Measurements from ENCODE around the gene SNX13.
A peak's percentile ranks its signal among the peaks of the same experiment; 100 is the strongest.

The SNX13 gene

GRCh38 chr7:17792075-17792936 is 148.0 kb downstream of the SNX13 start:
- no peaks in the 10 kb centered on the region for H3K27me3 ChIP-seq (ENCODE audit: low read depth)
- H3K4me3 ChIP-seq = no peak overlapping the region
- no peak for DNase-seq (ENCODE audit: low spot score in 2 of 2)
- peaks cover 2% of the 10 kb centered on the region; the same call in 1 of the 2 replicates for H3K4me1 ChIP-seq
- in situ Hi-C loops (cut with MboI; ENCODE audit: low sequenced_read_pairs) = no loop called here
- H3K36me3 ChIP-seq (replicated peaks) = peaks cover 4% of the 10 kb centered on the region; the same call in 1 of the 2 replicates
- H3K9me3 ChIP-seq = no peaks in the 10 kb centered on the region

GRCh38 chr7:17787257-17787656 is 153.0 kb downstream of the SNX13 start:
- Histone ChIP-seq H3K27me3 (ENCODE audit: low read depth) (no peaks in the 10 kb centered on the region), H3K36me3 (replicated peaks) (no peaks in the 10 kb centered on the region), H3K4me3 (no peak overlapping the region), H3K4me1 (no peaks in the 10 kb centered on the region), H3K9me3 (no peaks in the 10 kb centered on the region)
- in situ Hi-C loops (cut with MboI; ENCODE audit: low sequenced_read_pairs) = no loop called here
- no peak for DNase-seq (ENCODE audit: low spot score in 2 of 2)

GRCh38 chr7:17786314-17786852 is 153.9 kb downstream of the SNX13 start:
- Histone ChIP-seq H3K4me1 (no peaks in the 10 kb centered on the region), H3K36me3 (replicated peaks) (no peaks in the 10 kb centered on the region), H3K9me3 (no peaks in the 10 kb centered on the region), H3K27me3 (ENCODE audit: low read depth) (no peaks in the 10 kb centered on the region), H3K4me3 (no peak overlapping the region)
- in situ Hi-C loops (cut with MboI; ENCODE audit: low sequenced_read_pairs) = no loop called here
- no peak for DNase-seq (ENCODE audit: low spot score in 2 of 2)

GRCh38 chr7:17782216-17782549 is 158.1 kb downstream of the SNX13 start:
- H3K4me3 ChIP-seq = no peak overlapping the region
- no peaks in the 10 kb centered on the region for H3K9me3 ChIP-seq
- DNase-seq (ENCODE audit: low spot score in 2 of 2) = no peak
- no peaks in the 10 kb centered on the region for H3K4me1 ChIP-seq
- in situ Hi-C loops (cut with MboI; ENCODE audit: low sequenced_read_pairs) = no loop called here
- no peaks in the 10 kb centered on the region for H3K27me3 ChIP-seq (ENCODE audit: low read depth)
- H3K36me3 ChIP-seq (replicated peaks) = no peaks in the 10 kb centered on the region

GRCh38 chr7:17781491-17782215 is 158.6 kb downstream of the SNX13 start:
- H3K27me3 ChIP-seq (ENCODE audit: low read depth) = no peaks in the 10 kb centered on the region
- H3K4me3 ChIP-seq = no peak overlapping the region
- DNase-seq (ENCODE audit: low spot score in 2 of 2) = no peak
- H3K36me3 ChIP-seq (replicated peaks) = no peaks in the 10 kb centered on the region
- no peaks in the 10 kb centered on the region for H3K9me3 ChIP-seq
- H3K4me1 ChIP-seq = no peaks in the 10 kb centered on the region
- in situ Hi-C loops (cut with MboI; ENCODE audit: low sequenced_read_pairs) = no loop called here

- Histone ChIP-seq H3K27me3 (ENCODE audit: low read depth) (no peaks in the 10 kb centered on the region), H3K4me1 (no peaks in the 10 kb centered on the region), H3K4me3 (no peak overlapping the region), H3K36me3 (replicated peaks) (no peaks in the 10 kb centered on the region), H3K9me3 (no peaks in the 10 kb centered on the region)
- no peak for DNase-seq (ENCODE audit: low spot score in 2 of 2)
- in situ Hi-C loops (cut with MboI; ENCODE audit: low sequenced_read_pairs) = no loop called here
Observed at GRCh38 chr7:17779381-17779780, 160.9 kb downstream of the SNX13 start.

- H3K4me1 ChIP-seq = peaks cover 20% of the 10 kb centered on the region
- H3K9me3 ChIP-seq = no peaks in the 10 kb centered on the region
- in situ Hi-C loops (cut with MboI; ENCODE audit: low sequenced_read_pairs) = no loop called here
- H3K36me3 ChIP-seq (replicated peaks) = no peaks in the 10 kb centered on the region
- no peak for DNase-seq (ENCODE audit: low spot score in 2 of 2)
- H3K27me3 ChIP-seq (ENCODE audit: low read depth) = peaks cover 8% of the 10 kb centered on the region; the same call in 1 of the 2 replicates
- no peak overlapping the region for H3K4me3 ChIP-seq
Observed at GRCh38 chr7:17774716-17775288, 165.5 kb downstream of the SNX13 start.

DNA sequence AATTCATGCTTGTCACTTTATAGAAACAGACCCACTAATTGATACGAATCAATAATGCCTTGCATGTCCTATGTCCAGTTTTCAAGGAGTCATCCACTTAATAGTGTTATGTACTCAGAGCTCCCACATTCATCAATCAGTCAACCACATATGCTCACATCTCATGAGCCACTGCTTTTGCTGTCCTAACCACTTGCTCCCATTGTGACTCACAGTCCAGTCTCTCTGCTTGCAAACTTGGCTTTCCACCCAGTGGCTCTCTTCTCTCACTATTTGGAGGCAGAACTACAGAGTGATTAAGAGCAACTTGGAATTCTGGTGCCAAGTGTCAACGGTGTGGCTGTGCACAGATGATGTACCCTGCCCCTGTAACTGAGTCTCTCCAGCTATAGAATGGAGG is 166.0 kb downstream of the SNX13 start:
- peaks cover 8% of the 10 kb centered on the region; the same call in 1 of the 2 replicates for H3K27me3 ChIP-seq (ENCODE audit: low read depth)
- in situ Hi-C loops (cut with MboI; ENCODE audit: low sequenced_read_pairs) = no loop called here
- no peak overlapping the region for H3K4me3 ChIP-seq
- DNase-seq (ENCODE audit: low spot score in 2 of 2) = peak in 1 of 2 experiments; percentile 37
- H3K9me3 ChIP-seq = no peaks in the 10 kb centered on the region
- H3K36me3 ChIP-seq (replicated peaks) = no peaks in the 10 kb centered on the region
- peaks cover 20% of the 10 kb centered on the region for H3K4me1 ChIP-seq

- Histone ChIP-seq H3K36me3 (replicated peaks) (no peaks in the 10 kb centered on the region), H3K4me1 (peaks cover 20% of the 10 kb centered on the region), H3K27me3 (ENCODE audit: low read depth) (peaks cover 8% of the 10 kb centered on the region; the same call in 1 of the 2 replicates), H3K9me3 (no peaks in the 10 kb centered on the region), H3K4me3 (no peak overlapping the region)
- in situ Hi-C loops (cut with MboI; ENCODE audit: low sequenced_read_pairs) = no loop called here
- peak in 1 of 2 experiments; percentile 61 for DNase-seq (ENCODE audit: low spot score in 2 of 2)
Observed at GRCh38 chr7:17773289-17773626, 167.0 kb downstream of the SNX13 start.

DNA sequence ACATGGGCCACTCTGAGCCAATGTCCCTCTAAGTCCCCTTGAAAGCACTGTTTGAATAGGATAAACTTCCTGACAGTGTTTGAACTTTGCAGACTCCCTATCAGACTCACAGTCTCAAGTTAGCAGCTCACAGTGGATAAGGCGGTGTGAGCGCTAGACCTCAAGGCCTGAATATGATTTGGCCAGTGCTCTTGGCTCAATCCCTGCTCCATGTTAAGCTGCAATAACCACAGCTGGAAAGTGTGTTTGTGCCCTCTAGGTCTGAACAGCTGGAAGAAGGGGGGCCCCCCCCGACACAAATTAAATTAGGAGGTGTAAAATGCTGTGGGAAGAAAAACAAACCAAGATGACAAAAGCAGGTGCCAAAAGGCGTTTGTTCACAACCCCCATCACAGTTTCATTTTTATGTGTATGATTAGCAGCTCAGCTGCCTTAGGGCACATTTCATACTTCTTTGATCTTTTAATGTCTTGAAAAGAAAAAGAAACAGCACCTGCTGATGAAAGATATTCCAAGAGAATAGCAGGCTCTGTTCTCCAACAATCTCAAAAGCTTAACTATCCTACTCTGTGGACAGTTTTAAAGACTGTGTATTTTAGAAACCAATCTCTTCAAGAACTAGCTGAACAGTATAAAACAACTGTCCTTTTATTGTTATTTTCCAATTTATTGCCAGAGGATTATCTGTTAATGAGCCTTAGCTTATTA is 167.6 kb downstream of the SNX13 start:
- Histone ChIP-seq H3K4me3 (no peak overlapping the region), H3K9me3 (no peaks in the 10 kb centered on the region), H3K27me3 (ENCODE audit: low read depth) (peaks cover 8% of the 10 kb centered on the region; the same call in 1 of the 2 replicates), H3K36me3 (replicated peaks) (no peaks in the 10 kb centered on the region), H3K4me1 (peaks cover 20% of the 10 kb centered on the region)
- peak; percentile 71 to 93 for DNase-seq (ENCODE audit: low spot score in 2 of 2)
- in situ Hi-C loops (cut with MboI; ENCODE audit: low sequenced_read_pairs) = no loop called here

DNA sequence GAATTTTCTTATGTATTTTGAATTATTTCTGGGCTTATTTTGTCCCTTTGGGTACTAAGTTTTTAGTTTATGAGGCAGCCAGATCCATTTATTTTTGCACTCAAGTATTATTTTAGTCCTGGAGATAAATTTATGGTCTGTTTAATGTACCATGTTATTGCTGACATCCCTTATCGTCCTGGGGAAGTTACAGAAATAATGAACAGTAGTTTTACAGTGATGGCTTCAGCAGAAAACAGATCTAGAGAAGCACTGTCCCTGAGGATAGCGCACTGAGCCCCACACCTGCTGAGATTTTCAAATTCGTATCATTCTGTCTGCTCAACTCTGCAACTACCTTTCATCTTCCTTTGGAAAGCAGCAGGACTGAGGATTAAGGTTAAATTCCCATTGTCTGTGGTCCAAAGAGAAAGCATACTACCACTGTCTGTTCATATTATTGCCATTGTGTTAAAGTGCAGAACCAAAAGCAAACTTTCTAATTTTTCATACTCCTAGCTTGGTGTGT is 168.3 kb downstream of the SNX13 start:
- no peak overlapping the region for H3K4me3 ChIP-seq
- no peaks in the 10 kb centered on the region for H3K9me3 ChIP-seq
- in situ Hi-C loops (cut with MboI; ENCODE audit: low sequenced_read_pairs) = no loop called here
- H3K27me3 ChIP-seq (ENCODE audit: low read depth) = peaks cover 8% of the 10 kb centered on the region; the same call in 1 of the 2 replicates
- no peak for DNase-seq (ENCODE audit: low spot score in 2 of 2)
- H3K36me3 ChIP-seq (replicated peaks) = no peaks in the 10 kb centered on the region
- peaks cover 20% of the 10 kb centered on the region for H3K4me1 ChIP-seq

- no peak for DNase-seq (ENCODE audit: low spot score in 2 of 2)
- no peaks in the 10 kb centered on the region for H3K9me3 ChIP-seq
- H3K27me3 ChIP-seq (ENCODE audit: low read depth) = peaks cover 8% of the 10 kb centered on the region; the same call in 1 of the 2 replicates
- no peaks in the 10 kb centered on the region for H3K36me3 ChIP-seq (replicated peaks)
- in situ Hi-C loops (cut with MboI; ENCODE audit: low sequenced_read_pairs) = no loop called here
- H3K4me3 ChIP-seq = no peak overlapping the region
- peaks cover 20% of the 10 kb centered on the region for H3K4me1 ChIP-seq
Observed at GRCh38 chr7:17770710-17771375, 169.5 kb downstream of the SNX13 start.

DNA sequence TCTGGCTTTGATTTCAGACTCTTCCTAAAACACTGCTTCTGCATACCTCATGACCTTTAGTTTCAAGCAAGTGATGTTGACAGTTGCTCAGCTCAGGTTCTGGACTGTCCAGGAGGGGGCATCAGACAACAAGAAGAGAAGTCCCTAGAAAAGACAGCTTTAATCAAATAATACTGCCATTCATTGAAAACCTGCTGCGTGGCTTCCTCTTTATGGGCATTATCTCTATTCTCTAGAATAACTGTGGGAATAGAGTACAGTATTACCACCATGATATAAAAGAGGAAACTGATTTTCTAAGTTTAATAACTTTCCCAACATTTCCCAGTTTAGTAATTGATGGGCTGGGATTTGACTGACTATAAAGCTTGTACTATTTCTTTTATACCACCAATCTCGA is 170.4 kb downstream of the SNX13 start:
- Histone ChIP-seq H3K36me3 (replicated peaks) (no peaks in the 10 kb centered on the region), H3K9me3 (no peaks in the 10 kb centered on the region), H3K27me3 (ENCODE audit: low read depth) (peaks cover 8% of the 10 kb centered on the region; the same call in 1 of the 2 replicates), H3K4me3 (no peak overlapping the region), H3K4me1 (peaks cover 20% of the 10 kb centered on the region)
- in situ Hi-C loops (cut with MboI; ENCODE audit: low sequenced_read_pairs) = no loop called here
- DNase-seq (ENCODE audit: low spot score in 2 of 2) = peak; percentile 77 to 85
